HG03378 (cell line): ENCODE data around the gene GON4L.
"Not testable (repeated sequence)": the region's sequence is repeated elsewhere in the genome, so short reads cannot be mapped to it uniquely, and the experiment has no call there.

Experiments used
- ATAC-seq: cut with Tn5 transposase; IDR thresholded peaks from one replicate; pipeline ENCODE4 v1.9.1; 2021; ENCODE audit warnings: mild to moderate bottlenecking, moderate library complexity; ENCODE audit not compliant: unreplicated experiment

Gene GON4L

GRCh38 chr1:155701675-155702074, 155.3 kb downstream of the GON4L start:
- not testable (repeated sequence) for ATAC-seq
